NT2/D1 (cell line): ENCODE results near the gene SMIM35.

Experiments used
- YY1 ChIP-seq: IDR thresholded peaks from 2 replicates; pipeline ENCODE4 v1.6.1; 2011; ENCODE audit not compliant: insufficient read length, insufficient read depth
- ZNF274 ChIP-seq: IDR thresholded peaks from 2 replicates; pipeline ENCODE4 v1.6.1; 2011; ENCODE audit warnings: mild to moderate bottlenecking, low read depth, low read length

DNA sequence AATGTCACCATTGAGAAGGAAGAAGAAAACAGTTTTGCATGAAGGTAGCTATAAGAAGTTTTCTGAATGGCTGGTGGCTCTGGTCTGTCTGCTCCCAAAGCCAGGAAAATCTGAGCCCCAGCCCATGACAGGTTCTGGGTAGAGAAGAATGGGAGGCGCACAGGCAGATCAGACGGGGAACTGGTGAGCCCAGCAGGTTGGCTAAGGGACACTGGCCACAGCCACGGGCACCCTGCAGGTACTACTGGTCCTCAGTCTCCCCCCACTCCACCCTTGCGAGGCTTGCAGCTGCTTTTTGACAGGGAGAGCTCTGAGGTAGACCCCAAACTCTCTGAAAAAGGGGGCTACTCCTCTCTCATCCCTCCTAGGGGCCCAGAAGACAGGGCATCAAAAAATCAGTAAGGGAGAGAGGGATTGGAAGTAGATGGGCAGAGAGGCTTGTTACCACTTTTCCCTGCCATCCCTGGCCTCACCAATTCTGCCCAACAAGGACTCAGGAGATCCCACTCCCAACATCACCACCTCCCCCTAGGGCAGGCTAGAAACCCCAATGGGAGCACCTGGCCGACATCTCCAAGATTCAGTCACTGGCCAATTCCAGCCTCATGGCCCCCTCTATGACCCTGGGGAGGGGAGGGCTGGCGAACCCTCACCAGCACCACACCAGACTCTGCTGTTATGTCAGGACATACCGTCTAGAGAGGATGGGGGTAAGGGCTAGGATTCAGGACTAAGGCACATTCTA lies 48.5 kb upstream of the SMIM35 start:
- no peak for TF ChIP-seq YY1
- no peak for TF ChIP-seq ZNF274
